GM21367 (cell line): ENCODE measurements around the gene PEDS1.
A peak's percentile ranks its signal among the peaks of the same experiment; 100 is the strongest.
"Not testable (repeated sequence)": the region's sequence is repeated elsewhere in the genome, so short reads cannot be mapped to it uniquely, and the experiment has no call there.

Source experiments
- ATAC-seq: cut with Tn5 transposase; IDR thresholded peaks from one replicate; pipeline ENCODE4 v1.9.1; 2021; ENCODE audit not compliant: unreplicated experiment

Gene PEDS1

GRCh38 chr20:50136822-50137599, 16.5 kb downstream of the PEDS1 start:
- no peak for ATAC-seq

GRCh38 chr20:50135157-50135556, 18.4 kb downstream of the PEDS1 start:
- not testable (repeated sequence) for ATAC-seq

- no peak for ATAC-seq
Observed at GRCh38 chr20:50133474-50134217, 19.9 kb downstream of the PEDS1 start.

GRCh38 chr20:50133041-50133440, 20.5 kb downstream of the PEDS1 start:
- no peak for ATAC-seq

- no peak for ATAC-seq
Observed at GRCh38 chr20:50130995-50131394, 22.5 kb downstream of the PEDS1 start.

GRCh38 chr20:50130356-50130723, 23.2 kb downstream of the PEDS1 start:
- ATAC-seq, result no peak

- ATAC-seq, result no peak
Observed at GRCh38 chr20:50129662-50130355, 23.7 kb downstream of the PEDS1 start.

GRCh38 chr20:50128520-50128905, 25.0 kb downstream of the PEDS1 start:
- no peak for ATAC-seq

GRCh38 chr20:50127587-50128519, 25.7 kb downstream of the PEDS1 start:
- no peak for ATAC-seq

- ATAC-seq, result no peak
Observed at GRCh38 chr20:50126662-50127061, 26.9 kb downstream of the PEDS1 start.

- no peak for ATAC-seq
Observed at GRCh38 chr20:50125279-50125678, 28.2 kb downstream of the PEDS1 start.

GRCh38 chr20:50124496-50124895, 29.0 kb downstream of the PEDS1 start:
- ATAC-seq, result no peak

- no peak for ATAC-seq
Observed at GRCh38 chr20:50123418-50123817, 30.1 kb downstream of the PEDS1 start.

GRCh38 chr20:50122763-50123162, 30.8 kb downstream of the PEDS1 start:
- ATAC-seq, result no peak

GRCh38 chr20:50121858-50122271, 31.7 kb downstream of the PEDS1 start:
- ATAC-seq, result no peak

- no peak for ATAC-seq
Observed at GRCh38 chr20:50120935-50121693, 32.4 kb downstream of the PEDS1 start.

- no peak for ATAC-seq
Observed at GRCh38 chr20:50118203-50118602, 35.3 kb downstream of the PEDS1 start.

- ATAC-seq, result no peak
Observed at GRCh38 chr20:50116368-50116999, 37.0 kb downstream of the PEDS1 start.

- ATAC-seq, result peak; percentile 66
Observed at GRCh38 chr20:50115591-50116367, 37.7 kb downstream of the PEDS1 start.
